Jurkat, Clone E6-1 (cell line): ENCODE results near the gene SATB1. TPM values are rescaled to one million over a fixed set of nuclear protein-coding genes. Genes with fewer than 3 reads are reported as not detected.
A peak's percentile ranks its signal among the peaks of the same experiment; 100 is the strongest.
"Not testable (repeated sequence)": the region's sequence is repeated elsewhere in the genome, so short reads cannot be mapped to it uniquely, and the experiment has no call there.

Source experiments
- DNase-seq: peaks from one replicate; pipeline ENCODE4 v3.0.0-alpha.2; 2011; ENCODE audit warnings: low read depth, low spot score
- H3K4me3 ChIP-seq: 2 replicates; pipeline ENCODE4 v1.5.1; 2011; ENCODE audit warnings: mild to moderate bottlenecking, low read length, control low read depth, moderate library complexity
- polyA plus RNA-seq: library from polyadenylated mRNA; unstranded; fragments of >200 nt; gene quantifications from one replicate; pipeline ENCODE4 v1.2.1, GENCODE V29; 2012; ENCODE audit warnings: missing spikeins; ENCODE audit not compliant: insufficient read length, insufficient read depth

Gene SATB1
- polyA plus RNA-seq = 87.9 TPM

DNA sequence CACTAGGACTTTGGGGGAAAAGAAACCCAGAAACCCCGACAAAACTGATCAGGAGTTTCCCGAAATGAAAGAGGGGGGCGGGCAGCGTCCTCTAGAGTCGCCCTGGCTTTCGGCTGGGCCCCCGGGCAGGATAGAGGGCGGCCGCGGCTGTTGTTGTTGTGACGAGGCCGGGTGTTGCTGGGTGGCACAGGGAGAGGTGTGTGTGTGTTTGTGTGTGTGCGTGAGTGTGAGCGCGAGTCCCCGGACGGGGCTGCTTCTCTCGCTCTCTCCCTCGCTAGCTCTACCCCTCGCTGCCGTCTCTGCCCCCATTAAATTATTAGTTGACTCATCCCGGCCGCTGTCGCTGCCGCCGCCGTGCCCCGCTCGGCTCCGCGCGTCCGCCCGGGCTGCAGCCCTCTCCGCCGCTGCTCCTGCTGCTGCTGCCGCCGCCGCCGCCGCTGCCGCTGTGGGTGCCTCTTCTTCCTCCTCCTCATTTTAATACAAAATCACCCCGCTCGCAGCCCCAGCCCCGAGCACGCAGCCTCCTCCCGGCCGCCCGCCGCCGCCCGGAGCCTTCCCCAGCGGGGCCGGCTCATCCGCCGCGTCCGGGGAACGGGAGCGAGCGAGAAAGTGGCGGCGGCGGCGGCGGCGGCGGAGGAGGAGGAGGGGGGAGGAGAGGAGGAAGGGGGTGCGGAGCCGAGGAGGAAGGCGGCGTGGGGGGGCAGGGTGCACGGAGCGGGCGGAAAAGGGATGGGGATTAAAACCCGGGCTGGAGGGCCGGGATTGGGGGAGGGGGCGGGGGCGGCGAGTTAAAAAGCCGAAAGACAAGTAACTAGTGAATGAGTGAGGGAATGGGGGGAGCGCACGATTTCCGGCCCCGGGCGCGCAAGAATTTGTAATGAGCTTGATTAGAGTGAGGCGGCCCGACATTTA is at the start of gene SATB1:
TSS of gene SATB1 (minus strand) at position 611 of the 912 bp plus-strand sequence. CDS start 4,372 bp downstream, outside the sequence.
- peak; percentile 58 for DNase-seq

GRCh38 chr3:18474202-18474601 is 49.1 kb upstream of the SATB1 start:
- H3K4me3 ChIP-seq = no peak overlapping the region
- DNase-seq = no peak

More for the DNA sequence above, at the start of gene SATB1:
- H3K4me3 ChIP-seq = peak within 1 kb of the TSS; percentile 71

DNA sequence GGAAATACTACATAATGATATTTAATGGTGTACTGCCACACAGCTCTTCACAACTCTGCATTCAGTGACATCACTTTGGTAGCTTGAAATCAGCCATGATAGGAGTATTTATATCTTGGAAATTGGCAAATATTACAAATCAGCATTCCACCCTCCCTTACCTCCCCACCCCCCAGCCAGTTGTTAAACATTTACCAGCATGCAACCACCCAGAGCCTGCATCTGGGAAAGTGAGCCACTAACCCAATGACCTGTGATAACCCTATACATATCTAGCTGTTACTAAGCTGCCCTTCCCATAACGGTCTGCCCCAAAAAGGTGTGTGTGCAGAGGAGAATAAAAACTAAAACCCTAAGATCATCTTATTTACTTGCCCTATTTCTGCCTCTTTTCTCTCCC is 44.6 kb upstream of the SATB1 start:
- H3K4me3 ChIP-seq = no peak overlapping the region
- DNase-seq = no peak

GRCh38 chr3:18466136-18466535 is 41.0 kb upstream of the SATB1 start:
- no peak overlapping the region for H3K4me3 ChIP-seq

DNA sequence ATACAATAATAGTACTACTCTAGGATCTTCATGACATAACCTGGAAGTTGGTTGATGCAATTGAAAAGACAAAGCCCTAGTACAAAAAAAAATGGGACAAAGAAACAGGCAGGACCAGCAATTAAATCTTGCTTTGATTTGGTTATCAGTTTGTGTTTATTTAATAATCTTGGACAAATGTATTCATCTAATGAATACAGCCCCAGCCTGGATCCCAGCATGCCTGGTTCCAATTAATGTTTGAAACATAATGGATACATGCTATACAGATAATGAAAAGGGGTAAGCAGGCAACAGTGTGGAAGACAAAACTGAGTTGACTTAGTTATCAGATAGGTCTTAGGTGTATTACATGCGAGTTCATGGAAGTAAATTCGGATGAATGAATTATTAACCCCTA is 29.6 kb upstream of the SATB1 start:
- no peak for DNase-seq
- H3K4me3 ChIP-seq = no peak overlapping the region

More at GRCh38 chr3:18466136-18466535, 41.0 kb upstream of the SATB1 start:
- DNase-seq = no peak

DNA sequence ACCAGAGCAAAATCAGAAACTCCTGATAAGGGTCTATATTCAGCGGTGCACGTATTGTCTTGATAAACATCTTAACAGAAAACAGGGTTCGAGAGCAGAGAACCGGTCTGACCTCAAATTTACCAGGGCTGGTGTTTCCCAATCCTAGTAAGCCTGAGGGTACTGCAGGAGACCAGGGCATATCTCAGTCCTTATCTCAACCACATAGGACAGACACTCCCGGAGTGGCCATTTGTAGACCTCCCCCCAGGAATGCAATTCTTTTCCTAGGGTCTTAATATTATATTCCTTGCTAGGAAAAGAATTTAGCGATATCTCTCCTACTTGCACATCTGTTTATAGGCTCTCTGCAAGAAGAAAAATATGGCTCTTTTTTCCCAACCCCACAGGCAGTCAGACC is 24.5 kb upstream of the SATB1 start:
- not testable (repeated sequence) for H3K4me3 ChIP-seq, DNase-seq

- no peak overlapping the region for H3K4me3 ChIP-seq
- no peak for DNase-seq
Observed at GRCh38 chr3:18447720-18448119, 22.6 kb upstream of the SATB1 start.

DNA sequence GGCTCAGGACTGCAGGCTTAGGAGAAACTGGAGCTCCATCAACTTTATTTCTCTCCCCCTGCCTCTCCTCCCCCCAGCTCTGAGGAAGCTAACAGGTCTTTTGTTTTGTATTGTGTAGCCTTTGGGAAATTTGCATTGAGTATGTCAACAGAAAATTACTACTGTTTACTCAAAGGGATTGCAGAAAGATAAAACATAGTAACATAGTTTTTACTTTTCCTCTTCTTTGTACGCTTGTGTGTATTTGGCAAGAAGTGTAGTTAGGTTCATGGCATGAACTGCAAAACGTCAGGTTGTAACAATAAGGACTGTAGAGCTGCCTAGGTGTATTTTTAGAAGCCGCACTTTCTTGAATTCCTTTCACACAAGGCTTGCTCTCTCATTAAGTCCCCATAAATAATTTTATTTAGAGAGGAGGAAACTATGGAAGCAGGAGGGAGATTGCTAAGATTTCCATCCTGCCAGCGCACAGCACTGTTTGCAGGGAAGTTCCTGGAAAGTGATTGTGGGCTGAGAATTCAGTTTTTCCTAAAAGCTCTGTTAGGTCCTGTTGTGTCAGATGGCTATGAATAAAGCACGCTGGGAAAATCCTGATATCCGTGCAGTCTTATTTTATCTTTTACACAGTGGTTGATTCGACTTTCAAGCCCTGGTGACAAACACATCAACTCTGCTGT is 21.1 kb upstream of the SATB1 start:
- DNase-seq = no peak
- H3K4me3 ChIP-seq = peak overlapping the region; percentile 73

- H3K4me3 ChIP-seq = peak overlapping the region; percentile 73
- DNase-seq = peak; percentile 74
Observed at GRCh38 chr3:18445401-18446148, 20.4 kb upstream of the SATB1 start.

- H3K4me3 ChIP-seq = peak overlapping the region; percentile 90
- peak; percentile 77 for DNase-seq
Observed at GRCh38 chr3:18444595-18445400, 19.7 kb upstream of the SATB1 start.

DNA sequence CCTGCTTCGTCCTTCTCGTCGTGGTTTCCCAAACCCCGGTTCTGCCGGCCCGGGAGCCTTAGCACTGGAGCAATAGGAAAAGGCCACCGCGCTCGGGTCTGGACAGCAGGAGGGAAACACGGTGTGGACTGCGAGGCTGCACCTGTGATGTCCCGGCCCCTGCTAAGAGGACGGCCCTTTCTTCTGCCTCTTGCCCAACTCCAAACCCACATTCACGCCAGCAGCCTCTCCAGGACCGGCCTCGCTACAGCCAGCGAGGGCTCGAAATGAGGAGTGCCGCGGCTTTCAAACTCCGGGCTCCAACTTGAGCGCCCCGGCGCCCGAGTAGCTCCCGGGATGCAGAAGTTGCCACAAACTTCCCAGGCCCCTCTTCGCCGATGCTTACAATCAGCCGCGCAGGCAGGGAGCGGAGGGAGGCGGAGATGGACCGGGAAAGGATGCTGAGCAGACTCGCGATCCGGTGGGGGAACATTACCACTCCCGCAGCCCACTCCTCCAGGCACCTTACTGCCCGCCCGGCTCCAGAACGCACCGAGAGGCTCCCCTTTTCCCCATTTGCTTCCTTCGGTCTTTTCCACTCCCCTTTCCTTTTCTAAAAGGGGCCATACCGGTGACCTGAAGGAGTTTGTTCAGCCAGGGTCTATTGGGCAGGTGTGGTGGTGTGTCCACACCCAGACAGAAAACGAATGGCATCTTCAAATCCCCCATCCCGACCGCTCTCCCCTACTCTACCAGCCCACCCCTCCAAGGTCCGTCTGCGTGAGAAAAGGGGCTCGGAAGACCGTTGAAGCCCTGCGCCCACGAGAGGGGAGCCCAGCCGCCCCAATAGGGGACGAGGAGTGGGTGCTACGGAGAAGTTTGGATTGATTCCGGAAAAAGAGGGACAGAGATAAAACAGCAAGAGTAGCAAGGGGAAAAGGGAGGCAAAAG is 18.8 kb upstream of the SATB1 start:
- peak overlapping the region; percentile 90 for H3K4me3 ChIP-seq
- no peak for DNase-seq

DNA sequence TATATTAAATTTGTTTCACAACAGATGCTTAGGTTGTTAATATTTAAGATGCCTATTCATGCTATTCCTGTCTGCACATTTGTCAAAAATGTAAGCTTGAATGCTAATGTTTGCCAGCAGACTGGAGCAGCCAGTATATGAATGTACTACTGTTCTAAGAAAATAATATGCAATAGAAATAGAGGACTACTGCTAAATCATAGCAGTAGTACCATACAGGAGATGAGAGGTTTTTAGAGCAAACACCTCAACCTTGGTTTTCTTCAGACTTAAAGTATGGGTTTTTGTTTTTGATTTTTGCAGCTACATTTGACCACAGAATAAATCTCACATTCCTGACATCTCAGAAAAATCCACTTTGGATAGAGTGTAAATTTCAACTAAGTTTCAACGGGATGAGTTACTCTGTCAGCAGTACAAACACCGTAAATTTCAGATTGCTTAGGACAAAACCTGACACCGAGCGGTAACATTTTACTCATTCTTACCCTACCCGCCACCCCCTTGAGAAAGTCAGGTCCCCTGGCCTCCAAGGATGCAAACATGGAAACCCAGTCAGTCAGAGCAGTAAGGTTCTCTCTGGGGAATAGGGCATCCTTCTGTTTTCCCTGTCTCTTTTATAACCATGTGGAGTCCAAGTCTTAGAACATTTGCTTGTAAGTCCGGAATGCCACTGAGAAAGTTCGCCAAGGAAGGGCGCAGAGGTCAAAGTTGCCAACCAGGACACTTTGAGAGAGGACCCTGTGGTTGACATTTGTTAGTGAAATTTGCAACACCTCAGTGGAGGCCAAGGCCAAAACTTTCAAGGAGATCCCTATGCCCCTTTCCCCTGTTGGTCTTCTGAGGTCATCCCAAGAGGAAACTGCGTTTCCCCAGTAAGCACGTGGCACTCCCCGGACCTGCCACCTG is 17.9 kb upstream of the SATB1 start:
- no peak for DNase-seq
- peak overlapping the region; percentile 90 for H3K4me3 ChIP-seq

DNA sequence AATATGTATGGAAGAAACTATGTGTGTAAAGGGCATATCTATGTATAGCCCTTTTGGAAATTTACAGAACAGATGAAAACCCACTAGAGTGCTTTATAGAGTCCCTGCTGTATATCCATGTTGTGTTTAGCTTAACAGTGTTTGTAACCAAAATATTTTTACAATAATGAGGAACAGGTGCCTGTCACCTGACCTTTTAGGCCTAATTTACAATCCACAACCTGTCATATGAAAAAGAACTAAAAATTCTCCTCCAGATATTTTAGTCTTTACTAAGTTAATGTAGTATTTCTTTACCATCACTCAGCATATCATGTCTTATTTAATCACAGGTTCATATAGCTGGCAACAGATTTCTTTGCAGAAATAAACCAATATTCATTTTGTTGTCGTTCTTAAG is 16.4 kb upstream of the SATB1 start:
- DNase-seq = no peak

DNA sequence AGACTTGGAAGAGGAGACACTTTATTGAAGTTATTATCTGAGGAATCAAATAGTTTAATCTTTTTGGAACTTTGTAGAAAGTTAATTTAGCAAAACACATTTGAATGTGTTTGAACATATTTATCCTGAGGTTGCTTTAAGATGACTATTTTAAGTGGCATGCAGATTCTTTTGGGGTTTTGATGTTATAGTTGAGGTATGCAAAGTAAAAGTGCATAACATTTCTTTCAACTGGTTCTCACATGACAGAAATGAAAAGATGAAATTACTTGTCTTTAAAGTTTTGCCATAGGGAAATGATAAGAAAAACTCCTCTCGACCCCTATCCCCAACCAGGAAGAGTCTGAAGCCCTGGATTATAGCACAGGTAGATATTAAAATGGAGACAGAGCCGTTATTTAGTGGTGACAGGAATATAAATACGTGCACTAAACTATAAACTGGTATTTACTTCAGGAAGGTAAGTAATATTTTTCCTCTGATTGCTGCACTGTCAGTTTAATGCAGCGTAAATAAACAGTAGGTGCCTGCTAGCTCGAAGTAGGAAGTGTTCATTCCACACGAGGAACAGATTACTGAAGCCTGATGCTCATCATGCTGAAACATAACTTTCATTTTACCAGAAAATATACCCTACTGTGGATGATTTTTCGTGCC is 15.1 kb upstream of the SATB1 start:
- no peak for DNase-seq
- H3K4me3 ChIP-seq = peak overlapping the region; percentile 8

More for the DNA sequence above, 16.4 kb upstream of the SATB1 start:
- peak overlapping the region; percentile 6; the same call in 1 of the 2 replicates for H3K4me3 ChIP-seq

- no peak overlapping the region for H3K4me3 ChIP-seq
- DNase-seq = no peak
Observed at GRCh38 chr3:18439281-18439680, 14.1 kb upstream of the SATB1 start.

DNA sequence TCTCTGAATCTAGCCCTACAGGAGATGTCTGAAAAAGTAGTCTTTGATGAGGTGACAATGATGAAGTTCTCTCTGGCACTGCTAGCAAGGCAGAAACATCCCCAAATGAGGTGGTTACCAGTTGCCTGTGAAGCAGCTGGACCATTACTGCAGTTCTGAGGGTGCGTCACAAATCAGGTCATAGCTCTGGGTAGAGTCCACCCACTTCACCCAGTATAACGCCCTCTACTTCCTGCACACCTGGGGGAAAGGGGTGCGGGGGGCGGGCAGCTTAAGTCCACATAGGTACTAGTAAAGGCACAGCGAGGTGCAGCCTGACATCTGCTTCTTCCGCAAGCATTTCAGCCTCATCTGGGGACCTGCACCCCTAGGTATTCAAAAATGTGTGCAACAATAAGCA is 13.4 kb upstream of the SATB1 start:
- peak; percentile 51 for DNase-seq
- no peak overlapping the region for H3K4me3 ChIP-seq
